Tibial nerve (tissue), 4 donors: ENCODE data around the gene CCDC183. TPM values are rescaled to one million over a fixed set of nuclear protein-coding genes. Genes with fewer than 3 reads are reported as not detected.

ENCODE experiments used
- DNase-seq, 2 donors: peaks; one replicate each; pipeline ENCODE4 v3.0.0-alpha.2; 2019; ENCODE audit warnings: low spot score in 2 of 2
- H3K27ac ChIP-seq, 4 donors: fragments of 200-600 bp; sonication (generic) in 3 of 4; one replicate each; pipeline ENCODE4 v1.5.1; 2017 to 2019; ENCODE audit warnings: mild to moderate bottlenecking in 1 of 4
- H3K27me3 ChIP-seq, 2 donors: fragments of 200-600 bp; sonication (generic) in 1 of 2; one replicate each; pipeline versions ENCODE4 v1.5.1 to v1.6.0; 2017 to 2019
- H3K36me3 ChIP-seq, 3 donors: fragments of 200-600 bp; sonication (generic); one replicate each; pipeline ENCODE4 v1.5.1; 2018 to 2019
- H3K4me1 ChIP-seq, 4 donors: fragments of 200-600 bp; sonication (generic) in 3 of 4; one replicate each; pipeline ENCODE4 v1.5.1; 2017 to 2019
- H3K4me3 ChIP-seq, 4 donors: fragments of 200-600 bp; sonication (generic) in 3 of 4; one replicate each; pipeline ENCODE4 v1.5.1; 2017 to 2019; ENCODE audit warnings: mild to moderate bottlenecking in 1 of 4, moderate library complexity in 1 of 4
- H3K9me3 ChIP-seq, 4 donors: fragments of 200-600 bp; sonication (generic) in 3 of 4; one replicate each; pipeline ENCODE4 v1.5.1; 2017 to 2019
- EP300 ChIP-seq, 2 donors: sonication (generic); formaldehyde crosslinking; IDR thresholded peaks; one replicate each; pipeline ENCODE4 v1.6.1; 2017; ENCODE audit warnings: antibody characterized with exemption in 2 of 2, mild to moderate bottlenecking in 1 of 2
- POLR2A ChIP-seq, 2 donors: fragments of 450-650 bp; IDR thresholded peaks; one replicate each; pipeline ENCODE4 v1.6.1; 2017; ENCODE audit warnings: antibody characterized with exemption in 2 of 2, mild to moderate bottlenecking in 2 of 2, moderate library complexity in 2 of 2
- WGBS, 2 donors: methylation state at CpG; one replicate each; pipeline ENCODE4 v1.1.5; 2018; 5-methylcytosine and 5-hydroxymethylcytosine counted together
- small RNA-seq: library from RNA; depleted of rRNA; stranded (forward); fragments of <200 nt; gene quantifications from one replicate; pipeline ENCODE3, GENCODE V24; 2016
- total RNA-seq, 4 donors: library from RNA; depleted of rRNA; stranded (reverse); fragments of >200 nt; gene quantifications; one replicate each; pipeline ENCODE4 v1.1.0, GENCODE V29; 2016
- TF ChIP-seq, protein P1 (sequence below), 5 experiments: fragments of 200-600 bp in 3 of 5; fragments of 450-650 bp in 2 of 5; sonication (generic) in 3 of 5; IDR thresholded peaks; one replicate each; pipeline ENCODE4 v1.5.1; 2016 to 2019; ENCODE audit warnings: antibody characterized with exemption in 5 of 5, mild to moderate bottlenecking in 3 of 5, moderate library complexity in 2 of 5

Gene CCDC183
- total RNA-seq, 4 donors from 2014 or later, result 1.5 to 5.1 (median 4.1) TPM

- WGBS, 2 donors, result 29 to 76% methylated on average over 1 to 10 of the region's 15 CpGs
- TF ChIP-seq, protein P1, sequence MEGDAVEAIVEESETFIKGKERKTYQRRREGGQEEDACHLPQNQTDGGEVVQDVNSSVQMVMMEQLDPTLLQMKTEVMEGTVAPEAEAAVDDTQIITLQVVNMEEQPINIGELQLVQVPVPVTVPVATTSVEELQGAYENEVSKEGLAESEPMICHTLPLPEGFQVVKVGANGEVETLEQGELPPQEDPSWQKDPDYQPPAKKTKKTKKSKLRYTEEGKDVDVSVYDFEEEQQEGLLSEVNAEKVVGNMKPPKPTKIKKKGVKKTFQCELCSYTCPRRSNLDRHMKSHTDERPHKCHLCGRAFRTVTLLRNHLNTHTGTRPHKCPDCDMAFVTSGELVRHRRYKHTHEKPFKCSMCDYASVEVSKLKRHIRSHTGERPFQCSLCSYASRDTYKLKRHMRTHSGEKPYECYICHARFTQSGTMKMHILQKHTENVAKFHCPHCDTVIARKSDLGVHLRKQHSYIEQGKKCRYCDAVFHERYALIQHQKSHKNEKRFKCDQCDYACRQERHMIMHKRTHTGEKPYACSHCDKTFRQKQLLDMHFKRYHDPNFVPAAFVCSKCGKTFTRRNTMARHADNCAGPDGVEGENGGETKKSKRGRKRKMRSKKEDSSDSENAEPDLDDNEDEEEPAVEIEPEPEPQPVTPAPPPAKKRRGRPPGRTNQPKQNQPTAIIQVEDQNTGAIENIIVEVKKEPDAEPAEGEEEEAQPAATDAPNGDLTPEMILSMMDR (IDR thresholded peaks at IDR 0.05), result no peak
- TF ChIP-seq EP300 (IDR thresholded peaks at IDR 0.05), result no peak
- no peak for TF ChIP-seq POLR2A (IDR thresholded peaks at IDR 0.05)
- Histone ChIP-seq H3K9me3 (no peaks in the 10 kb centered on the region), H3K4me3 (no peak overlapping the region), H3K36me3 (peaks cover 0 to 33% (median 0%) of the 10 kb centered on the region in 3 donors), H3K27ac (no peak overlapping the region), H3K27me3 (no peaks in the 10 kb centered on the region), H3K4me1 (peaks cover 0 to 35% (median 7%) of the 10 kb centered on the region in 4 donors)
- no peak for DNase-seq
Measured at GRCh38 chr9:136856079-136856476, 59.9 kb downstream of the CCDC183 start.

GRCh38 chr9:136856541-136857141 is 60.5 kb downstream of the CCDC183 start:
- 77 to 81% methylated on average over 9 to 14 of the region's 14 CpGs for WGBS, 2 donors
- TF ChIP-seq EP300 (IDR thresholded peaks at IDR 0.05) (no peak), POLR2A (IDR thresholded peaks at IDR 0.05) (no peak)
- TF ChIP-seq, protein P1 (IDR thresholded peaks at IDR 0.05), result no peak
- no peak overlapping the region for H3K27ac ChIP-seq
- H3K4me3 ChIP-seq, result no peak overlapping the region
- H3K27me3 ChIP-seq, result no peaks in the 10 kb centered on the region
- no peak for DNase-seq
- peaks cover 0 to 35% (median 7%) of the 10 kb centered on the region in 4 donors for H3K4me1 ChIP-seq
- H3K36me3 ChIP-seq, result peaks cover 0 to 33% (median 0%) of the 10 kb centered on the region in 3 donors
- H3K9me3 ChIP-seq, result no peaks in the 10 kb centered on the region

GRCh38 chr9:136857166-136857565 is 61.0 kb downstream of the CCDC183 start:
- 75 to 83% methylated on average over 12 to 18 of the region's 19 CpGs for WGBS, 2 donors

More at GRCh38 chr9:136857166-136857565, 61.0 kb downstream of the CCDC183 start:
- TF ChIP-seq EP300 (IDR thresholded peaks at IDR 0.05), result no peak
- TF ChIP-seq POLR2A (IDR thresholded peaks at IDR 0.05), result no peak
- TF ChIP-seq, protein P1 (IDR thresholded peaks at IDR 0.05), result no peak
- Histone ChIP-seq H3K27ac (no peak overlapping the region), H3K4me3 (no peak overlapping the region), H3K36me3 (peaks cover 0 to 38% (median 0%) of the 10 kb centered on the region in 3 donors), H3K4me1 (peaks cover 0 to 30% (median 7%) of the 10 kb centered on the region in 4 donors), H3K9me3 (no peaks in the 10 kb centered on the region), H3K27me3 (no peaks in the 10 kb centered on the region)
- DNase-seq, result no peak

Small RNA genes lying within 50 kb of the gene (small RNA-seq; reads per million reads assigned to genes)
- gene AL355987.2 (not detected), gene ATP6V1G1P3 (not detected), gene MIR4292 (not detected), gene MIR6722 (not detected)

Other genes starting within 250 kb of the CCDC183 start
- 100 to 1,000 TPM in 3 of 4 donors, 10 to 100 TPM in 1; 95.2 to 229 (median 179) TPM for gene EGFL7, start 133.4 kb upstream of the CCDC183 start, total RNA-seq
- gene AGPAT2, start 108.9 kb upstream of the CCDC183 start, total RNA-seq, result 100 to 1,000 TPM in 3 of 4 donors, 10 to 100 TPM in 1; 79.6 to 292 (median 151) TPM
- 10 to 100 TPM in 2 of 4 donors, 1 to 10 TPM in 2; 5.4 to 37.9 (median 15.8) TPM for gene DIPK1B, start 83.8 kb upstream of the CCDC183 start, total RNA-seq
- 10 to 100 TPM in 2 of 4 donors, 1 to 10 TPM in 2; 7.6 to 47.5 (median 17.4) TPM for gene LCN10, start 53.4 kb upstream of the CCDC183 start, total RNA-seq
- gene LCN6, start 47.8 kb upstream of the CCDC183 start, total RNA-seq, result 10 to 100 TPM; 14.2 to 70.0 (median 42.9) TPM
- under 1 TPM in 1 of 4 donors, not detected in 3; 0.39 TPM for gene LCN8, start 38.1 kb upstream of the CCDC183 start, total RNA-seq
- gene LCN15, start 31.8 kb upstream of the CCDC183 start, total RNA-seq, result not detected
- gene TMEM141, start 5.0 kb upstream of the CCDC183 start, total RNA-seq, result 10 to 100 TPM; 60.7 to 70.8 (median 66.9) TPM
- gene RABL6, start 11.6 kb downstream of the CCDC183 start, total RNA-seq, result 10 to 100 TPM; 63.0 to 74.5 (median 71.3) TPM
- 1 to 10 TPM; 2.0 to 3.9 (median 3.7) TPM for gene AJM1, start 46.1 kb downstream of the CCDC183 start, total RNA-seq
- gene PHPT1, start 53.1 kb downstream of the CCDC183 start, total RNA-seq, result 10 to 100 TPM; 42.6 to 71.0 (median 66.7) TPM
- 1 to 10 TPM; 1.5 to 8.1 (median 4.4) TPM for gene MAMDC4, start 56.0 kb downstream of the CCDC183 start, total RNA-seq
- 100 to 1,000 TPM; 251 to 337 (median 266) TPM for gene EDF1, start 70.0 kb downstream of the CCDC183 start, total RNA-seq
- 10 to 100 TPM in 3 of 4 donors, 1 to 10 TPM in 1; 5.0 to 10.8 (median 10.6) TPM for gene TRAF2, start 90.2 kb downstream of the CCDC183 start, total RNA-seq
- gene FBXW5, start 148.4 kb downstream of the CCDC183 start, total RNA-seq, result 100 to 1,000 TPM; 138 to 227 (median 193) TPM
- 1 to 10 TPM in 2 of 4 donors, not detected in 2; 3.3 to 5.1 TPM for gene C8G, start 148.9 kb downstream of the CCDC183 start, total RNA-seq
- 10 to 100 TPM in 2 of 4 donors, 1 to 10 TPM in 2; 2.4 to 16.8 (median 7.8) TPM for gene LCN12, start 155.9 kb downstream of the CCDC183 start, total RNA-seq
- gene PTGDS, start 181.2 kb downstream of the CCDC183 start, total RNA-seq, result 1,000 to 10,000 TPM; 1,059 to 8,972 (median 6,550) TPM
- gene LCNL1, start 186.7 kb downstream of the CCDC183 start, total RNA-seq, result 10 to 100 TPM; 14.7 to 86.3 (median 64.3) TPM
- gene PAXX, start 196.1 kb downstream of the CCDC183 start, total RNA-seq, result 100 to 1,000 TPM in 1 of 4 donors, 10 to 100 TPM in 3; 65.7 to 142 (median 68.9) TPM
- gene CLIC3, start 200.2 kb downstream of the CCDC183 start, total RNA-seq, result 100 to 1,000 TPM in 1 of 4 donors, 10 to 100 TPM in 2, 1 to 10 TPM in 1; 1.2 to 120 (median 38.0) TPM
- gene ABCA2, start 231.9 kb downstream of the CCDC183 start, total RNA-seq, result 100 to 1,000 TPM; 136 to 291 (median 196) TPM
- under 1 TPM in 1 of 4 donors, not detected in 3; 0.60 TPM for gene FUT7, start 235.8 kb downstream of the CCDC183 start, total RNA-seq
- gene NPDC1, start 249.8 kb downstream of the CCDC183 start, total RNA-seq, result 100 to 1,000 TPM in 3 of 4 donors, 10 to 100 TPM in 1; 80.6 to 269 (median 182) TPM